IPS-20b (cell line): ENCODE results near the gene LGI4.

Source experiments
- H3K27ac ChIP-seq: one replicate; pipeline ENCODE4 v1.5.1; 2013; ENCODE audit warnings: low read length
- H3K27me3 ChIP-seq: 2 replicates; pipeline ENCODE4 v1.6.1; 2013; ENCODE audit warnings: mild to moderate bottlenecking, low read length, inconsistent platforms; ENCODE audit not compliant: insufficient read depth
- H3K36me3 ChIP-seq: 2 replicates; pipeline ENCODE4 v1.6.1; 2013; ENCODE audit warnings: low read depth, mild to moderate bottlenecking, inconsistent platforms, low read length, moderate library complexity; ENCODE audit not compliant: insufficient read depth
- H3K4me1 ChIP-seq: 2 replicates; pipeline ENCODE4 v1.6.1; 2013; ENCODE audit warnings: mild to moderate bottlenecking, control low read depth, inconsistent platforms, low read length, moderate library complexity; ENCODE audit not compliant: insufficient read depth
- H3K4me3 ChIP-seq: 2 replicates; pipeline ENCODE4 v1.5.1; 2013; ENCODE audit warnings: mild to moderate bottlenecking, low read length, inconsistent platforms
- H3K9ac ChIP-seq: 2 replicates; pipeline ENCODE4 v1.6.1; 2013; ENCODE audit warnings: low read depth, mild to moderate bottlenecking, inconsistent platforms, low read length, moderate library complexity
- H3K9me3 ChIP-seq: 2 replicates; pipeline ENCODE4 v1.6.1; 2013; ENCODE audit warnings: mild to moderate bottlenecking, low read depth, low read length, inconsistent platforms; ENCODE audit not compliant: insufficient read depth

Gene LGI4

DNA sequence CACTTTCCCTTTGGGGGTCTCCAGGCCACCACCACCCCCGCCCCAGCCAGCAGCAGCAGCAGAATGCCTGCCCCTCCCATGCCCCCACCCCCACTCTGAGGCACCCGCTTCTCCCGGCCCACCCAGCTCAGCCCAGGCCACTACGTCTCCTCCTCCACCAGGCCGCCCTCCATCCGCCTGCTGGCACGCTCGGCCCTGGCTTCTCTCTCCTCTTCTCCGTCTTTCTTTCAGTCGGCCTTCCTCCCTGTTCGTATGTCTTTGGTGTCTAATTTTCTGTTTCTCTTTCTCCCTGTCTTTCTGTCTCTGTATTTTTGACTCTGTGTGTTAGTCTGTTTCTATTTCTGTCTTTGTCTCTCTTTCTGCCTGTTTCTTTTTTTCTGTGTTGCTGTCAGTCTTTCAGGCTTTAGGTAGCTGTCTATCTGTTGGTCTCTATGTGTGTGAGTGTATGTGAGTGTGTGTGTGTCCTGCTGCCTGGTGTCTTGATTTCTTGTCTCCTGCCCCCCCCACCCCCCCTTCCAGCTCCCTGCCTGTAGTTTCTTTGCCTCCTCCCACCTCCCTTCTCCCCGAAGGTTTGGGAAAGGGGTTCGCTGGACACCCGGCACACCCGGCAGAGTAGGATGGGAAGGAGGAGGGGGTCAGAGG is at the start of gene LGI4:
Gene LGI4, minus strand, starts transcription at position 459 of the 642 bp plus-strand sequence. Its CDS starts 379 bp downstream, at position 80.
- no peaks in the 10 kb centered on the region for H3K9me3 ChIP-seq
- H3K27ac ChIP-seq, result no peak within 1 kb of the TSS
- no peaks in the 10 kb centered on the region for H3K4me1 ChIP-seq
- H3K9ac ChIP-seq, result no peak within 1 kb of the TSS
- H3K36me3 ChIP-seq, result no peaks in the 10 kb centered on the region
- 0 out of 2 replicates have a peak, but pooled peaks cover 1% of the 10 kb centered on the region for H3K27me3 ChIP-seq
- H3K4me3 ChIP-seq, result peak within 1 kb of the TSS; percentile 53; the same call in 1 of the 2 replicates

GRCh38 chr19:35184267-35184666 is 49.4 kb upstream of the LGI4 start:
- no peaks in the 10 kb centered on the region for H3K9me3 ChIP-seq
- H3K36me3 ChIP-seq, result no peaks in the 10 kb centered on the region
- no peak overlapping the region for H3K9ac ChIP-seq
- no peak overlapping the region for H3K27ac ChIP-seq
- H3K4me3 ChIP-seq, result no peak overlapping the region
- H3K4me1 ChIP-seq, result no peaks in the 10 kb centered on the region
- H3K27me3 ChIP-seq, result no peaks in the 10 kb centered on the region

- Histone ChIP-seq H3K9me3 (no peaks in the 10 kb centered on the region), H3K27ac (no peak overlapping the region), H3K4me3 (no peak overlapping the region), H3K36me3 (no peaks in the 10 kb centered on the region), H3K4me1 (no peaks in the 10 kb centered on the region), H3K27me3 (no peaks in the 10 kb centered on the region), H3K9ac (no peak overlapping the region)
Observed at GRCh38 chr19:35181387-35181786, 46.5 kb upstream of the LGI4 start.

- Histone ChIP-seq H3K4me3 (no peak overlapping the region), H3K27me3 (no peaks in the 10 kb centered on the region), H3K9ac (no peak overlapping the region), H3K9me3 (no peaks in the 10 kb centered on the region), H3K27ac (no peak overlapping the region), H3K4me1 (no peaks in the 10 kb centered on the region; the same call in 1 of the 2 replicates), H3K36me3 (no peaks in the 10 kb centered on the region)
Observed at GRCh38 chr19:35179830-35180229, 45.0 kb upstream of the LGI4 start.

- no peak overlapping the region for H3K4me3 ChIP-seq
- no peaks in the 10 kb centered on the region for H3K27me3 ChIP-seq
- H3K4me1 ChIP-seq, result no peaks in the 10 kb centered on the region; the same call in 1 of the 2 replicates
- H3K27ac ChIP-seq, result no peak overlapping the region
- H3K9ac ChIP-seq, result no peak overlapping the region
- H3K36me3 ChIP-seq, result no peaks in the 10 kb centered on the region
- no peaks in the 10 kb centered on the region for H3K9me3 ChIP-seq
Observed at GRCh38 chr19:35178701-35179100, 43.8 kb upstream of the LGI4 start.

DNA sequence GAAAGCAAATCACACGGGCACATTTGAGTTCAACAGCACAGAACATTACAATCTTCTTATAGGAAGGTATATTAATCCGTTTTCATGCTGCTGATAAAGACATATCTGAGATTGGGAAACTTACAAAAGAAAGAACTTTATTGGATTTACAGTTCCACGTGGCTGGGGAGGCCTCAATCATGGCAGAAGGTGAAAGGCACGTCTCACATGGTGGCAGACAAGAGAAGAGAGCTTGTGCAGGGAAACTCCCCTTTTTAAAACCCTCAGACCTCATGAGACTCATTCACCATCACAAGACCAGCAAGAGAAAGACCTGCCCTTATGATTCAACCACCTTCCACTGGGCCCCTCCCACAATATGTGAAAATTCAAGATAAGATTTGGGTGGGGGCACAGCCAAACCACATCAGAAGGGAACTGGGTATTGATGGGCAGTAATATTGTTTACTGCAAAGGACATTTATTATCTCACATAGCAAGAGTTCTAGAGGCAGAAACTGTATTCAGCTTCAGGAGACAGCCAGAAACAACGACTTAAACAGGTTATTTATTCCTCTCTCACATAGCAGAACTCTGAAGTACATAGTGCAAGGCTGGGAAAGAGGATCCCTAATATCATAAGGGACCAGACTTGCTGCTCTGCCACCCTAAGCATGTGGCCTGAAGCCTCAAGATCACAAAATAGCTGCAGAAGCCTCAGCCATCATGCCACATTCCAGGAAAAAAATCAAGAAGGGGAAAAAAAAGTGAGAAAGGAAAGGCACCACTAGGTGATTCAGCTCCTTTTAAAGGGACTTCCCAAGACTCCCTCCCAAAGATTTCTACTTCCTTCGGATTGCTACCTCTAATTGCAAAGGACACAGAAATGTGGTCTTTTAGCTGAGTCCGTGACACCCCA is 42.8 kb upstream of the LGI4 start:
- Histone ChIP-seq H3K27ac (no peak overlapping the region), H3K9me3 (no peaks in the 10 kb centered on the region), H3K9ac (no peak overlapping the region), H3K36me3 (no peaks in the 10 kb centered on the region), H3K27me3 (no peaks in the 10 kb centered on the region), H3K4me1 (no peaks in the 10 kb centered on the region; the same call in 1 of the 2 replicates), H3K4me3 (no peak overlapping the region)

DNA sequence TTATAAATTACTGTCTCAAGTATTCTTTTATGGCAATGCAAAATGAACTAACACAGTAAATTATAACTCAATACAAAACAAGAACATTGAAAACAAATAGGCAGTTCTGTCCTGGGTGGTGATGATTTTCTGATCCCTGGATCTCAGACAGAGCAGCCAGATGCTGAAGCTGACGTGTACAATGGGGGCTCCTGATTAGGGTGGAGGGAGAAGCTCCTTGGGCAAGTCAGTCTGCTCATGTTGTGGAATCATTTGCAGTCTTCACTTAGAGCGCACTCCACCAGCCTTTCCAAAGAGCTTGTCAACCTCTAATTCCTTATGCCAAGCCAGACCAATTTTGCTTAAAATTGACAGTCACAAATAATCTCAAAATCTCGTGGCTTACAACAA is 41.3 kb upstream of the LGI4 start:
- Histone ChIP-seq H3K9me3 (no peaks in the 10 kb centered on the region), H3K9ac (no peak overlapping the region), H3K27ac (no peak overlapping the region)

DNA sequence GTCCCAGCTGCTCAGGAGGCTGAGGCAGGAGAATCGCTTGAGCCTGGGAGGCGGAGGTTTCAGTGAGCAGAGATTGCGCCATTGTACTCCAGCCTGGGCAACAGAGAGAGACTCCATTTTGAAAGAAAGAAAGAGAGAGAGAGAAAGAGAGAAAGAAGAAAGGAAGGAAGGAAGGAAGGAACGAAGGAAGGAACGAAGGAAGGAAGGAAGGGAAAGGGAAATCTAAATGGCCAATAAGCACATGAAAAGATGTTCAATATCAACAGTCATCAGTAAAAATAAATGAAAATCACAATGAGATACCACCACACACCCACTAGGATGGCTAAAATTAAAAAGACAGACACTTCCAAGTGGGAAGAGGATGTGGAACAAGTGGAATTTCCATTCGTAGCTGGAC is 39.4 kb upstream of the LGI4 start:
- H3K36me3 ChIP-seq, result peaks cover 15% of the 10 kb centered on the region; the same call in 1 of the 2 replicates
- H3K4me1 ChIP-seq, result no peaks in the 10 kb centered on the region; the same call in 1 of the 2 replicates
- no peaks in the 10 kb centered on the region for H3K27me3 ChIP-seq
- no peak overlapping the region for H3K9ac ChIP-seq
- no peak overlapping the region for H3K27ac ChIP-seq
- H3K9me3 ChIP-seq, result no peaks in the 10 kb centered on the region
- no peak overlapping the region for H3K4me3 ChIP-seq

More for the DNA sequence above, 41.3 kb upstream of the LGI4 start:
- Histone ChIP-seq H3K4me3 (no peak overlapping the region), H3K27me3 (no peaks in the 10 kb centered on the region), H3K4me1 (no peaks in the 10 kb centered on the region; the same call in 1 of the 2 replicates), H3K36me3 (no peaks in the 10 kb centered on the region)

DNA sequence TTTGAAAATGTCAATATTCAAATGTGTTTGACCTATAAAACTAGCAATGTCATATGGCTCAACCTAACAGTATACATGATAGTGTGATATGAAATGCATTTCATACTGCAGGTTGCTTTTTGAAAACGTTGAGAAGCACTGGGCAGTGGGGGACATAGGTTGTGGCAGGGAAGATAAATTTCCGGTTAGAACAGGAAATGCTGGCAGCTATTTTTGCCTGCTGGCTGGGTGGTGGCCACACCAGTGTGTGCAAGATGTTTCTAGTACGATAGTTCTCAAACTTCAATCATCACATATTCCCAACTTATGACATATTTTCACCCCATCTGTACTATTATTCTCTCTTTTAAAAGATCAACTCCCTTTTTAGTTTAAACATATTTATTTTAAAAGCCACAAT is 36.9 kb upstream of the LGI4 start:
- H3K27ac ChIP-seq, result no peak overlapping the region
- no peaks in the 10 kb centered on the region for H3K9me3 ChIP-seq
- H3K36me3 ChIP-seq, result peaks cover 28% of the 10 kb centered on the region
- no peak overlapping the region for H3K9ac ChIP-seq
- no peak overlapping the region for H3K4me3 ChIP-seq
- no peaks in the 10 kb centered on the region for H3K27me3 ChIP-seq
- no peaks in the 10 kb centered on the region; the same call in 1 of the 2 replicates for H3K4me1 ChIP-seq

DNA sequence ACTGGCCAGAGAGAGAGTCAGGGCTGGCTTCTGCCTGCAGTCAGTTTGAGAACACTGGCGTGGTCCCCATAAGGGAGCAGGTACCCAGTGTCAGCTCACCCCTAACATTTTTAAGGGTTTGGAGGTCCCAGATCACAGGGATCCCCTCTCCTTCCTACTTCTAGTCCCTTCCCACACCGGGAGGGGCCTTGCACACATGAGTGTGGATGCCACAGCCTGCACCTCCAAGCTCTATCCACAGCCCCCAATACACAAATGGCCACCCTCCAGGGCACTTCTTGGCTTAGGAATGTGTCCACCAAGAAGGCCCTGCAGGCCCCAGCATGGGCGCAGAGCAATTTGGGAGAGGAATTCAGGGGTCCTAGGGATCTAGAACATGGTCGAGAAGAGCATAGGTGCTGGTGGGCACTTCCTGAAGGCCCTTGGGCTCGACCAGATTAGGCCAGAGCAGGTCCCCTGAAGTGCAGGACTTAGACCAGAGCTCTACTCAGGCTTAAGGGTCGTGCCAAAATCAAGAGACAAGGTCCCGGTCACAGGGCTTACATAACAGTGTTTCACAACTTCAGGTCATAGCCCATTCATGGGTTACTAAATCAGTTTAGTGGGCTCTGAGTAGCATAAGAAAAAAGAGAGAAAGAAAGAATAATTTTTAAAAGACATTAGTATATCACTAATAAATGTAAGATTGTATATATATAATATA is 35.7 kb upstream of the LGI4 start:
- Histone ChIP-seq H3K9me3 (peaks cover 9% of the 10 kb centered on the region; the same call in 1 of the 2 replicates), H3K27me3 (no peaks in the 10 kb centered on the region), H3K27ac (no peak overlapping the region), H3K4me3 (no peak overlapping the region), H3K36me3 (peaks cover 40% of the 10 kb centered on the region), H3K9ac (no peak overlapping the region), H3K4me1 (no peaks in the 10 kb centered on the region)

DNA sequence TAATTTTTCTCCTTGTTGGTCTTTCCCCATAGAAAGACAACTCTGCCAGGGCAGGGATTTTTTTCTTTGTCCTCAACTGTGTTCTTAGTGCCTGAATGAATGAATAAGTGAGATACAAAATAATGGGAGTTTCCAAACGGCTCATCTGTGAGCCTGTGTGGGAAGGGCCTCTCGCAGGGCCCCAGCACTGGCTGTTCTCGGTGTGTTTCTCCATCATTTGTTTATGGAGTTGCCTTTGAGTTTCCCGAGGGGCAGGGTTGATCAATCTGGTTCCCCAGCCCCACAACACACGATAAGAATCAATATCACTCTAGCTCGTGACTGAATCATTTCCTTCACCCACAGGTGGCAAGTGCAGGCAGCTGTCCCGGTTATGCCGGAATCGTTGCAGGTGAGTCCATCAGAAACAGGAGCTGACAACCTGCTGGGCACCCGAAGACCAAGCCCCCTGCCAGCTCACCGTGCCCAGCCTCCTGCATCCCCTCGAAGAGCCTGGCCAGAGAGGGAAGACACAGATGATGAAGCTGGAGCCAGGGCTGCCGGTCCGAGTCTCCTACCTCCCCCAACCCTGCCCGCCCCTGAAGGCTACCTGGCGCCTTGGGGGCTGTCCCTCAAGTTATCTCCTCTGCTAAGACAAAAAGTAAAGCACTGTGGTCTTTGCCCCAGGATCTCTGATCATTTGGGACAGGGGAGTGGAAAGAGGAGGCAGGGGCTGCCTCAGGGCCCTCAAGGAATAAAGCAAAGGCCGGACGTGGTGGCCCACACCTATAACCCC is 34.5 kb upstream of the LGI4 start:
- H3K36me3 ChIP-seq, result peaks cover 51% of the 10 kb centered on the region
- H3K27me3 ChIP-seq, result no peaks in the 10 kb centered on the region
- H3K4me3 ChIP-seq, result no peak overlapping the region
- H3K27ac ChIP-seq, result no peak overlapping the region
- no peaks in the 10 kb centered on the region for H3K4me1 ChIP-seq
- peaks cover 9% of the 10 kb centered on the region; the same call in 1 of the 2 replicates for H3K9me3 ChIP-seq
- H3K9ac ChIP-seq, result no peak overlapping the region
